Measurements from ENCODE around the gene FUNDC1.

The FUNDC1 gene

GRCh38 chrX:44474410-44474809, 68.2 kb downstream of the FUNDC1 start:
- peak; percentile 7 for DNase-seq
